Kidney (tissue), 14 donors: ENCODE measurements around the gene VPREB1. TPM values are rescaled to one million over a fixed set of nuclear protein-coding genes. Genes with fewer than 3 reads are reported as not detected.

Experiments used
- DNase-seq, 5 donors: peaks; one replicate each; pipeline ENCODE4 v3.0.0-alpha.2; 2013 to 2020
- FAIRE-seq: peaks from 2 replicates; lab custom pipeline; 2012; peaks lifted over from hg19 to GRCh38; lab: Jason Lieb, UNC
- H3K27ac ChIP-seq, 2 donors: one replicate each; pipeline ENCODE4 v1.7.0; 2013; ENCODE audit warnings: low read depth in 2 of 2, low read length in 2 of 2, inconsistent platforms in 1 of 2
- H3K27me3 ChIP-seq: one replicate; pipeline ENCODE4 v1.7.1; 2013; ENCODE audit warnings: low read length, inconsistent platforms; ENCODE audit not compliant: control insufficient read depth, insufficient read depth
- H3K36me3 ChIP-seq, 3 donors: one replicate each; pipeline versions ENCODE4 v1.7.0 to v1.7.1; 2013; ENCODE audit warnings: low read length in 3 of 3, control low read depth in 1 of 3, inconsistent platforms in 1 of 3; ENCODE audit not compliant: insufficient read depth in 3 of 3, control insufficient read depth in 2 of 3
- H3K4me1 ChIP-seq, 3 donors: one replicate each; pipeline versions ENCODE4 v1.7.0 to v1.7.1; 2013; ENCODE audit warnings: low read length in 3 of 3, inconsistent platforms in 1 of 3, low read depth in 1 of 3; ENCODE audit not compliant: control insufficient read depth in 2 of 3, insufficient read depth in 2 of 3
- H3K4me3 ChIP-seq, 3 donors: one replicate each; pipeline versions ENCODE4 v1.7.0 to v1.8.1; 2013; ENCODE audit warnings: low read length in 3 of 3, control low read depth in 1 of 3, inconsistent platforms in 1 of 3
- H3K9ac ChIP-seq, 3 donors: one replicate each; pipeline versions ENCODE4 v1.7.0 to v1.7.1; 2013; ENCODE audit warnings: low read length in 3 of 3, control low read depth in 1 of 3, inconsistent platforms in 1 of 3
- H3K9me3 ChIP-seq, 3 donors: one replicate each; pipeline versions ENCODE4 v1.7.0 to v1.7.1; 2013; ENCODE audit warnings: low read length in 3 of 3, control low read depth in 1 of 3, inconsistent platforms in 1 of 3; ENCODE audit not compliant: control insufficient read depth in 2 of 3, insufficient read depth in 1 of 3
- CTCF ChIP-seq: IDR thresholded peaks from 3 replicates; pipeline ENCODE4 v1.5.1; 2012; ENCODE audit warnings: mild to moderate bottlenecking, moderate library complexity, borderline replicate concordance; ENCODE audit not compliant: insufficient read depth; ENCODE audit errors: extremely low read depth
- intact Hi-C: fragments of 100-400 bp; cut with DNase I; formaldehyde crosslinking; loops from one replicate; pipeline ENCODE4 v1.11.1; 2022
- polyA plus RNA-seq: library from polyadenylated mRNA; stranded (reverse); fragments of 350-450 nt; fragmentation: Illumina TruSeq; extraction: RNeasy Lipid Tissue Mini Kit (QIAGEN cat#74804); gene quantifications from one replicate; pipeline ENCODE4 v1.2.3, GENCODE V29; 2014; ENCODE audit warnings: low read depth, low replicate concordance; ENCODE audit not compliant: insufficient read depth
- total RNA-seq: library from RNA; stranded (reverse); fragmentation: NEBNext Ultra II Directional; extraction: Animal tissue kit (Norgen Biotek cat#: 25700); gene quantifications from one replicate; pipeline ENCODE4 v1.2.1, GENCODE V29; 2021
- donor health status: control.
- donor health status: control.
- donor health status: control.
- donor health status: control.
- donor health status: control.
- donor health status: DM: yes; HTN: yes; CAD: no.
- donor health status: Normal renal cell carcinoma (clear cell type).

VPREB1 gene
- total and polyA plus RNA-seq, 2 donors from 2014 or later: not detected

GRCh38 chr22:22241554-22241898, 3.1 kb upstream of the VPREB1 start:
- TF ChIP-seq CTCF: no peak
- no peak for FAIRE-seq
- H3K9me3 ChIP-seq: no peaks in the 10 kb centered on the region
- H3K4me3 ChIP-seq: no peak overlapping the region
- intact Hi-C loops: no loop called here
- no peaks in the 10 kb centered on the region for H3K36me3 ChIP-seq
- no peaks in the 10 kb centered on the region for H3K4me1 ChIP-seq
- H3K9ac ChIP-seq: no peak overlapping the region
- H3K27me3 ChIP-seq: no peaks in the 10 kb centered on the region
- H3K27ac ChIP-seq: no peak overlapping the region
- no peak for DNase-seq

DNA sequence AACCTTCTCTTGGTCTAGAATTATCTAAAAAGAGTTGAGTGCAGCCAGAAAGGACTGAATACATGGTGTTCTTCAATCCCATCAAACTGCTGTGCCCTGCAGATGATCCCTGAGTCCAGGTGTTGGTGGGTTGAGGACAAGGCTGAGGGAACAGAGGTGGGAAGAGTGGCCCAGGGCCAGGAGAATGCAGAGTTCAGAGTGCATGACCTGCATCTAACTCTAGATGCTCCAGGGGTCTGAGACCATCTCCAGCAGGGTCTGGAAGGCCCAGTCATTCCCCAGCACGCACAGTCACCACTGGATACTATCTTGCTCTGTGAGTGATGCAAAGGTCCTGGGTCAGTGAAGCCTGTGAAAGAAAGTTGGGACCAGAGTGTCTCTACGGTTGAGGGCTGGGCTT, 2.1 kb upstream of the VPREB1 start:
- no peaks in the 10 kb centered on the region for H3K27me3 ChIP-seq
- no peak for TF ChIP-seq CTCF
- no peak for FAIRE-seq
- no peaks in the 10 kb centered on the region for H3K9me3 ChIP-seq
- H3K9ac ChIP-seq: no peak overlapping the region
- H3K27ac ChIP-seq: no peak overlapping the region
- DNase-seq: no peak
- H3K36me3 ChIP-seq: no peaks in the 10 kb centered on the region
- H3K4me3 ChIP-seq: no peak overlapping the region
- no peaks in the 10 kb centered on the region for H3K4me1 ChIP-seq
- intact Hi-C loops: no loop called here

DNA sequence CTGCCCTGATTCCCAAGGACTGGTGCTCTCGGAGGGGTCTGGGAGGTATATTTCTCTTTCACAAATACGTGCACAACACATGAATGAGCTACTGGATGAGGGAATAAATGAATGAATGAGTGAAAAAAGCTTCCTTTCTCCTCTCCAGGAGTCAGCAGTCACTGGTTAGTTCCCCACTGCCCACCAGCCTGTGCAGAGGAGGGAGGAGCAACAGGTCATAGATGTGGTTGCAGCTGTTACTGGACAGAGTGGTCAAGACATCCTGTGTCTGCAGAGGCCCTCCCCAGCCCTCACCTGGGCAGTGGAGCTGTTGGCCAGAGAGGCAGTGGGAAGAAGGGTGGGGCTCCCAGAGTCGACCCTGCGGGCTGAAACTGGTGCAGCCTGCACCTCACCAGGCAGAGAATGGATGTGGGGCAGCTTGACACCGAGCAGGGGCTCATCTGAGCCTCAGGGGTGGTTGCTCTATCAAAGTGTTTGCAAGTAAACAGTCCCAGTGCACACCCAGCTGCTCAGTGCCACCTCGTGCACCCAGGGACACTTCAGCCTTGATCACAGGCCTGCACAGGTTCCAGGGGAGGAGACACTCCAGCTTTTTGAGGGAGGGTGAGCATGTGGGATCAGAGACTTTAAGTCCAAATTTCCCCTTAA, 1.4 kb upstream of the VPREB1 start:
- Histone ChIP-seq H3K27me3 (no peaks in the 10 kb centered on the region), H3K9me3 (no peaks in the 10 kb centered on the region), H3K4me1 (no peaks in the 10 kb centered on the region), H3K9ac (no peak overlapping the region), H3K36me3 (no peaks in the 10 kb centered on the region), H3K4me3 (no peak overlapping the region), H3K27ac (no peak overlapping the region)
- no peak for FAIRE-seq
- no peak for TF ChIP-seq CTCF
- DNase-seq: no peak
- intact Hi-C loops: no loop called here
